ENCODE measurements around the gene SPPL2B. TPM values are rescaled to one million over a fixed set of nuclear protein-coding genes. Genes with fewer than 3 reads are reported as not detected.
"Not testable (repeated sequence)": the region's sequence is repeated elsewhere in the genome, so short reads cannot be mapped to it uniquely, and the experiment has no call there.

SPPL2B gene, protein sequence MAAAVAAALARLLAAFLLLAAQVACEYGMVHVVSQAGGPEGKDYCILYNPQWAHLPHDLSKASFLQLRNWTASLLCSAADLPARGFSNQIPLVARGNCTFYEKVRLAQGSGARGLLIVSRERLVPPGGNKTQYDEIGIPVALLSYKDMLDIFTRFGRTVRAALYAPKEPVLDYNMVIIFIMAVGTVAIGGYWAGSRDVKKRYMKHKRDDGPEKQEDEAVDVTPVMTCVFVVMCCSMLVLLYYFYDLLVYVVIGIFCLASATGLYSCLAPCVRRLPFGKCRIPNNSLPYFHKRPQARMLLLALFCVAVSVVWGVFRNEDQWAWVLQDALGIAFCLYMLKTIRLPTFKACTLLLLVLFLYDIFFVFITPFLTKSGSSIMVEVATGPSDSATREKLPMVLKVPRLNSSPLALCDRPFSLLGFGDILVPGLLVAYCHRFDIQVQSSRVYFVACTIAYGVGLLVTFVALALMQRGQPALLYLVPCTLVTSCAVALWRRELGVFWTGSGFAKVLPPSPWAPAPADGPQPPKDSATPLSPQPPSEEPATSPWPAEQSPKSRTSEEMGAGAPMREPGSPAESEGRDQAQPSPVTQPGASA
- total RNA-seq, result 10 to 100 TPM; 69.9 to 96.6 TPM

DNA sequence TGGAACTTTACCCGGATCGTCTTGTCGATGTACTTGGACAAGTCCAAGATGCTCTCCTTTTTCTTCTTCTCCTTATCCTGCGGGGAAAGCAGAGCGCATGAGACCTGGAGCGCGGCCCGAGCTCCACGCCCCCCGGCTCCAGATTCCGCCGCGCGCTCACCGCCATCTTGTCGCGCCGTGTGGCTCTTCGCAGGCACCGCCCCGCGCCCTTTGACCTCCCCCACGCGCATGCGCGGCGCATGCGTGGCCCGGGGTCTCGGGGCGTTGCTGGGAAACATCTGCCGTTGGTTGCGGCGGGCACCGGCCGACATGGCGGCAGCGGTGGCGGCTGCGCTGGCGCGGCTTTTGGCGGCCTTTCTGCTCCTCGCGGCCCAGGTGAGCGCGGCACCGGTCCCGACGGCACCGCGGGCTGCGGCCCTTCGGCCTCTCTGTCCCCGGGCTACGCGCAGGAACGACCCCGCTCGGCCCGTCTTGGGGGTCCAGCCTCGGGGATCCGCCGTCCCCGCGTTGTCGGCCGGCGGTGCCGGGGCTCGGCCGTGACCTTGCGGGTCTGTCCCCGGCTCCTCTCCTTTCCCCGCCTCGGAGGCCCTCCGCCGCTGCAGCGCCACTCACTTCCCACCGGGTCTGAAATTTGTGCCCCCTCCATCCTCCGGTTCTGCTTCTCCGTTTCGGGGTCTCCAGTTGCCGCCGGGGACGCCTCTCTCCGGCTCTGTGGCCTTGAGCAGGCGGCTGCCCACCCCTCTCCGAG is at the start of gene SPPL2B, which contains the start of gene LSM7:
Gene SPPL2B (plus strand): TSS at position 284 of the 748 bp plus-strand sequence. CDS start 26 bp downstream, at position 310.
Gene LSM7 (minus strand): TSS at position 186 of the 748 bp plus-strand sequence. CDS start 20 bp downstream, at position 166.
- POLR2A ChIA-PET, result no interaction called here
- H3K4me3 Mint-ChIP-seq, result peak within 1 kb of the TSS; percentile 99
- DNase-seq, result peak; percentile 92
- CTCF ChIA-PET, result interaction anchor here (0.7 to 1.2 kb wide), 2 partner anchors 89 to 173 kb away, joined by 3 read pairs; no protein-coding TSS in a partner anchor
- no peaks in the 10 kb centered on the region for H3K27me3 Mint-ChIP-seq
- peaks cover 24% of the 10 kb centered on the region for H3K36me3 Mint-ChIP-seq (ENCODE audit: low read depth)
- H3K4me1 Mint-ChIP-seq, result peaks cover 64% of the 10 kb centered on the region
- H3K9me3 Mint-ChIP-seq, result no peaks in the 10 kb centered on the region
- H3K27ac Mint-ChIP-seq, result peak within 1 kb of the TSS; percentile 99

DNA sequence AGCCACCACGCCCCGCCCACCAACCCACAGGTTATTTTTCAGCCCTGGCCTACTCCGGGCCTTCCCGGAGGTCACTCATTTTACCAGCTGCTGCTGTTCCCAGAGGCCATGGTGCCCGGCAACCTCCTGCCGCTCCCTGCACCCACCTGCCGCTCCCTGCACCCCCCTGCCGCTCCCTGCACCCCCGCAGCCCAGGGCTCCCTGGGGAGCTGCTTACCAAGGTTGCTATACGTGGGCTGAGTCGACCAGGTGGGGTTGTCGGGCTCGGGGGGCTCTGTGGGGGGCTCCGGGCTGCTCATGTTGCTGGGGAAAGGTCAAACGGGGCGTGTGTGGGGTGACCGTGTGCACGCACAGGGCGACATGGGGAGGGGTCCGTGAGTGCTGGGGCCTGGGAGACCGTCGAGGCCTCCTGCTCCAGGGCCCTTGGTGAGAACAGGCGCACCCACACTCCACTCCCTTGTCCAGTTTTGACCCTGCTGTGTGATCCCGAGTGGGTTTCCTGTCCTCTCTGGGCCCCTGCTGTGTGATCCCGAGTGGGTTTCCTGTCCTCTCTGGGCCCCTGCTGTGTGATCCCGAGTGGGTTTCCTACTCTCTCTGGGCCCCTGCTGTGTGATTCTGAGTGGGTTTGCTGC is 47.7 kb upstream of the SPPL2B start:
- H3K36me3 Mint-ChIP-seq (ENCODE audit: low read depth), result no peaks in the 10 kb centered on the region

DNA sequence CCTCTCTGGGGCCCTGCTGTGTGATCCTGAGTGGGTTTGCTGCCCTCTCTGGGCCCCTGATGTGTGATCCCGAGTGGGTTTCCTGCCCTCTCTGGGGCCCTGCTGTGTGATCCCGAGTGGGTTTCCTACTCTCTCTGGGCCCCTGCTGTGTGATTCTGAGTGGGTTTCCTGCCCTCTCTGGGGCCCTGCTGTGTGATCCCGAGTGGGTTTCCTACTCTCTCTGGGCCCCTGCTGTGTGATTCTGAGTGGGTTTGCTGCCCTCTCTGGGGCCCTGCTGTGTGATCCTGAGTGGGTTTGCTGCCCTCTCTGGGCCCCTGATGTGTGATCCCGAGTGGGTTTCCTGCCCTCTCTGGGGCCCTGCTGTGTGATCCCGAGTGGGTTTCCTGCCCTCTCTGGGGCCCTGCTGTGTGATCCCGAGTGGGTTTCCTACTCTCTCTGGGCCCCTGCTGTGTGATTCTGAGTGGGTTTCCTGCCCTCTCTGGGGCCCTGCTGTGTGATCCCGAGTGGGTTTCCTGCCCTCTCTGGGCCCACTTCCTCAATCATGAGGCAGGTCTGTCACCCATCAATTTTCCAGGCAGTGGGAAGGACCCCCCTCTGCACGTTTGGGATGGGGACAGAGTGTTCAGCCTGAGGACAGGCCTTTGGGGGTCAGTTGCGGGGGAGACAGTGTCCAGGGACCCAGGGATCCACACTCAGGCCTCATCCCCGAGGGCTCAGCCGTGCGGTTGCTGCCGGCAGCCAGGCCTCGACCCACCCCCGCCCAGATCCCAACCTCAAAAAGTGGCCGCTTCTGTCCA is 47.0 kb upstream of the SPPL2B start:
- H3K36me3 Mint-ChIP-seq (ENCODE audit: low read depth); H3K27me3 Mint-ChIP-seq; DNase-seq; CTCF ChIA-PET; POLR2A ChIA-PET; H3K9me3 Mint-ChIP-seq: not testable (repeated sequence)
- peak overlapping the region; percentile 75 for H3K27ac Mint-ChIP-seq
- peaks cover 16% of the 10 kb centered on the region for H3K4me1 Mint-ChIP-seq
- peak overlapping the region; percentile 32 for H3K4me3 Mint-ChIP-seq

More for the DNA sequence above, 47.7 kb upstream of the SPPL2B start:
- Mint-ChIP-seq H3K9me3 (no peaks in the 10 kb centered on the region), H3K27me3 (peaks cover 5% of the 10 kb centered on the region), H3K27ac (no peak overlapping the region), H3K4me3 (no peak overlapping the region), H3K4me1 (peaks cover 16% of the 10 kb centered on the region)
- DNase-seq, result no peak
- ChIA-PET POLR2A (no interaction called here), CTCF (no interaction called here)

DNA sequence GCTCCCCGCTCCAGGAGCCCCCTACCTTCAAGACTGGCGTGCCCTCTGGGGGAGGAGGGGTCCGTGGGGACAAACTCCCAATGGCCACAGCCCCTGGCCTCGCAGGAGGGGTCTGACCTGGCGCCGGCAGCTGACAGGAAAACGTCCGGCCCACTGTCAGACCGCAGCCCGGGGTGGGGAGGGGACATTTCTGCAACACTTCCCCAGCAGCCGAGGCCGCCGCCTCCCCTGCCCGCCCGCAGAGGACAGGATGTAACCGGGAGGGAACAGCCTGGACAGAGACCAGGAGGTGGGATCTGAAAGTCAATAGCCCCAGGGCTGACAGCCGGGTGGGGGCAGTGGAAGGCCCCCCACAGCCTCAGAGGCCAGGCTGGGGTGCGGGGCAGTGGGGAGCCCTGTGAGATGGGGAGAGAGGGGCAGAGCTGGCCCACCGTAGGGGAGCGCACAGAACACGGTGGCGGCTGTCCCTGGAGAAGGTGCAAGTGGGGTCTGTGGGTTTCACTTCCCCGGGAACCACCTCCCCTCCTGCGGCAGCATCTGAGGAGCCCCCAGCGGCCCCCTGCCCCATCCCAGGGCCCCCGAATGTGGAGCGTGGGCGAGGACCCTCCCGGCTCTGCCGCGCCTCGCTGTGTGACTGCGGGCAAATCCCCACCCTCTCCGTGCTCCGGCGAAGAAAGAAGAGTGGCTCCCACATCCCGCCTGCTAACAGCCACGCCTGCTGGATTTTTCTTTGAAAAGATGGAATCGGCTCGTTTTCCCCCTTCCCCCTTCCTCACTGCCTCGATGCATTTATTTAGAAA is 46.2 kb upstream of the SPPL2B start, which contains the start of gene PEAK3:
Gene PEAK3 (minus strand): TSS at position 114 of the 800 bp plus-strand sequence. CDS start 1,244 bp downstream, outside the sequence.
- peaks cover 5% of the 10 kb centered on the region for H3K27me3 Mint-ChIP-seq
- H3K4me1 Mint-ChIP-seq, result peaks cover 16% of the 10 kb centered on the region
- POLR2A ChIA-PET, result no interaction called here
- CTCF ChIA-PET, result interaction anchor here (1.1 to 1.4 kb wide), 2 partner anchors 9 to 262 kb away, joined by 4 to 5 read pairs; no protein-coding TSS in a partner anchor
- H3K9me3 Mint-ChIP-seq, result no peaks in the 10 kb centered on the region
- peak within 1 kb of the TSS; percentile 32 for H3K4me3 Mint-ChIP-seq
- DNase-seq, result peak; percentile 44
- H3K27ac Mint-ChIP-seq, result peak within 1 kb of the TSS; percentile 75
- no peaks in the 10 kb centered on the region for H3K36me3 Mint-ChIP-seq (ENCODE audit: low read depth)

DNA sequence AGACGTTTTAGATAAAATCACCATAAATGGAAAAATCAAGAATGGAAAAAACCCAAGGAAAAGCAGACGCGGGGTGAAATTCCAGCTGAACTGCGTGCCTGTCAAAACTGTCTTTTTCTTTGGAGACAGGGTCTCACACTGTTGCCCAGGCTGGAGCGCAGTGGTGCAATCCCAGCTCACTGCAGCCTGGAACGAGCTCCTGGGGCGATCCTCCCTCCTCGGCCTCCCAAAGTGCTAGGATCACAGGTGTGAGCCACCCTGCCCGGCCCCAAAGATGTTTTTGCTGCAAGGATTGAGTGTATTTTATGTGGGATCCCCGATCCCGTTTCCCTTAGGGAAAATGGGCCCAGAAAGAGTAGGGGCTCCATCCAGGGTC is 45.6 kb upstream of the SPPL2B start:
- DNase-seq, result no peak
- no peaks in the 10 kb centered on the region for H3K36me3 Mint-ChIP-seq (ENCODE audit: low read depth)
- peak overlapping the region; percentile 69 for H3K27ac Mint-ChIP-seq
- ChIA-PET CTCF (interaction anchor here (1.1 to 1.4 kb wide), 2 partner anchors 9 to 262 kb away, joined by 4 to 5 read pairs; no protein-coding TSS in a partner anchor), POLR2A (no interaction called here)
- H3K4me1 Mint-ChIP-seq, result peaks cover 16% of the 10 kb centered on the region
- no peaks in the 10 kb centered on the region for H3K9me3 Mint-ChIP-seq
- no peak overlapping the region for H3K4me3 Mint-ChIP-seq
- H3K27me3 Mint-ChIP-seq, result peaks cover 5% of the 10 kb centered on the region

DNA sequence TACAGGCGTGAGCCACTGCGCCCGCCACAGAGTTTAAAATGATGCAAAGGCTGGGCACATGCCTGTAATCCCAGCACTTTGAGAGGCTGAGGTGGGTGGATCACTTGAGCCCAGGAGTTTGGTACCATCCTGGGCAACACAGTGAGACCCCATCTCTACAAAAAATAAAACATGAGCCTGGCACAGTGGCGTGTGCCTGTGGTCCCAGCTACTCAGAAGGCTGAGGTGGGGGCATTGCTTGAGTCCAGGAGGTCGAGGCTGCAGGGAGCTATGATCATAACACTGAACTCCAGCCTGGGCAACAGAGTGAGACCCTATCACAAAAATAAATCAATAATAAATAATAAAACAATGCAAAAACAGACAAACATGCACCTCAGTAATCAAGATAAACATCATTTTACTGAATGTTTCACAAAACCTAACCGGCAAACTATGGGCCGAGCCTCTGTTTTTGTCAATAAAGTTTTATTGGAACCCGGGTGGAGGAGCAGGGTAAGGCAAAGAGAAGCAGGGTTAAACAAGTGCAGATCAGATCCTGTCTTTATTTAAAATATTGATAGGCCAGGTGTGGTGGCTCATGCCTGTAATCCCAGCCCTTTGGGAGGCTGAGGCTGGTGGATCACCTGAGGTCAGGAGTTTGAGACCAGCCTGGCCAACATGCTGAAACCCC is 44.5 kb upstream of the SPPL2B start:
- Mint-ChIP-seq H3K27ac (no peak overlapping the region), H3K9me3 (no peaks in the 10 kb centered on the region), H3K4me3 (no peak overlapping the region), H3K36me3 (ENCODE audit: low read depth) (no peaks in the 10 kb centered on the region), H3K27me3 (peaks cover 5% of the 10 kb centered on the region), H3K4me1 (peaks cover 24% of the 10 kb centered on the region)
- ChIA-PET POLR2A (no interaction called here), CTCF (interaction anchor here (0.6 to 1.7 kb wide), 3 partner anchors 10 to 681 kb away, joined by 4 to 5 read pairs (median 4); no protein-coding TSS in a partner anchor)
- DNase-seq, result no peak

DNA sequence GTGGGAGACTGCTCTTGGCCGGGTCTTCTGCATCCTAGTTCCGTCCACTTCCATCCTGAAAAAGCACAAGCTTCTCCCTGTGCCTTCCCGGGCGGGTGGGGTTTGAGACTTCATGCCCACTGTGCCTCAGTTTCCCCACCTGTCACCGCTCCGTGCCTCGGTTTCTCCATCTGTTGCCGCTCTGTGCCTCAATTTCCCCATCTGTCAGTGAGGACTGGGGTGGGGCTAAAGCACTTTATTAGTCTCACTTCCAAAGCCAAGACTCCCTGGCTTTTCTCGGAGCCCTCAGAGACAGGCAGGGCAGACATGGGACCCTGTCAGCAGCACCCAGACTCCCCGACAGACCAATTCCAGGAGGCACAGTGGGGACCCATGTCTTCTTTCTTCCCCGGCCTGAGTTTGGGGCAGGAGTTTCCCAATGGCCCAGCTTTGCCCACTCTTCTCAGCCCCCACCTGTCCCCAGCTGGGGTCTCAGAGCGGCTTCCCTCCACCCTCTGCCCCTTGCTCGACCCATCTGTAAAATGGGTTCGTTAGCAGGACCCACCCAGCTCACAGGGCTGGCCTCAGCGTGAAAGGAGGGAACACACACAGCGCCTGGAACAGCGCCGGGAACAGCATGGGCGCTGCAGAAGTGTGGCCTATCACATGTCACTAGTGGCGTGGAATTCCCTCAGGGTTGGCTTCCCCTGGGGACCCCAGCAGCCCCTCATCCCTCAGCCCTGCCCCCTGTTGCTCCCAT is 41.9 kb upstream of the SPPL2B start:
- peaks cover 5% of the 10 kb centered on the region for H3K27me3 Mint-ChIP-seq
- H3K4me3 Mint-ChIP-seq, result no peak overlapping the region
- ChIA-PET POLR2A (interaction anchor here (0.9 kb wide), 1 partner anchor 13 kb away, joined by 3 read pairs; no protein-coding TSS in a partner anchor), CTCF (interaction anchor here (0.6 to 5.7 kb wide), 3 partner anchors 10 to 104 kb away, joined by 3 to 49 read pairs (median 5); no protein-coding TSS in a partner anchor)
- peaks cover 6% of the 10 kb centered on the region for H3K36me3 Mint-ChIP-seq (ENCODE audit: low read depth)
- no peaks in the 10 kb centered on the region for H3K9me3 Mint-ChIP-seq
- DNase-seq, result no peak
- no peak overlapping the region for H3K27ac Mint-ChIP-seq
- peaks cover 38% of the 10 kb centered on the region for H3K4me1 Mint-ChIP-seq

DNA sequence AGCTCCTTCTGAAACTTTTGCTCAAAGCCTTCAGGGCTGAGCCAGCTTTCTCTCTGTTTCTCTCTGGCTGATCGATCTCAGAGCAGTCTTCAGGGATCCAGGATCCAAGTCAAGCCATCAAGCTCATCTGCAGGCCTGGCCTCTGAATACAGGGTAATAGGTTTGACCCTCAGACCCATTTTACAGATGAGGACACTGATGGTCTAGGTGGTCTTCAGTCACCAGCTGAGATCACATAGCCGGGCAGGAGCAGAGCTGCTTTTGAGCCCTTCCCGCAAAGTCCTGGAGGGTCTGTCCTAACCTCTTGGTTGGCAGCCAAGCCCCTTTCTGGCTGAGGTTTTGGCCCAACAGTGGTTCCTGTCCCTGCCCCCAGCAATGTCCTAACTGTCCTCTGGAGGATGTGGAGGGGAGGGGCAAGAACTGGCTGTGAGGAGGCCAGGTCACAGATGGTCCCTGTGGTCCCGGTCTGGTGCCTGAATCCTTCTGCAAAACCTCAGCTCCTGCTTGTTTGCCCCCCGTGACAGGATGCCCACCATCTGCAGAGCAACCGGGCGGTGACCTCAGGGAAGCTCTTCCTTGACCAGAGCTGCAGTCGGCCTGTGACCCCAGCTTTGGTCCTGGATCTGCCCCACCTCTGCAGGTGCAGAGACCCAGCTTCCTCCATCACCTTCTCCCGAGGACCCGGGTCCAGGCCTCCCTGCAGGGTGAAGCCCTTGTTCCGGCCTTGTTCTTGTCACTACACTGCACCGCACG is 40.7 kb upstream of the SPPL2B start:
- Mint-ChIP-seq H3K4me3 (no peak overlapping the region), H3K36me3 (ENCODE audit: low read depth) (peaks cover 10% of the 10 kb centered on the region), H3K27me3 (peaks cover 2% of the 10 kb centered on the region), H3K27ac (peak overlapping the region; percentile 98), H3K9me3 (no peaks in the 10 kb centered on the region), H3K4me1 (peaks cover 31% of the 10 kb centered on the region)
- ChIA-PET CTCF (interaction anchor here (0.9 to 5.7 kb wide), 4 partner anchors 8 to 44 kb away, joined by 3 to 49 read pairs (median 6); no protein-coding TSS in a partner anchor), POLR2A (interaction anchor here (0.9 kb wide), 1 partner anchor 14 kb away, joined by 3 read pairs; no protein-coding TSS in a partner anchor)
- no peak for DNase-seq

DNA sequence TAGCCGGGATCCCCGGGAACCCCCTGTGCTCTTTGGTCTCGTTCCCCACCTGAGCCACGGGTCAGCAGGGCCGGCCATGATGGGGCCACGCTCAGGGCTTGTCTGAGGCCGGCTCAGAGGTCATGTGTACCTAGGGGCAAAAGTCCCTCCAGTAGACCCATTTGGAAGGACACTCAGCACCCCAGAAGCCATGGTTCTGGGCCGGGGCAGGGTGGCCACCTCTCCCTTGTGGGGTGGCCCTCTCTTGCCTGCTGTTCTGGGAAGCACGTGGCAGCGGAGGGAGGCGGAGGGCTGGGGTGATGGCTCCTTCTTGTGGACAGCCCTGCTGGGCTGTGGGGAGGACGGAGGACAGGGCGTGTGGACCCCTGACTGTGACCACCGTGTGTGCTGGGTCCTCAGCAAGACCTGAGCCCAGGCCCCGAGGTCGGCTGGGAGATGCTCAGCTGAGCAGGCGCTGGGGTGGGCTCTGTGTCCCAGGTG is 40.1 kb upstream of the SPPL2B start:
- ChIA-PET POLR2A (interaction anchor here (0.6 to 1.2 kb wide), 2 partner anchors 14 to 100 kb away, joined by 3 read pairs; no protein-coding TSS in a partner anchor), CTCF (interaction anchor here (0.6 to 5.7 kb wide), 6 partner anchors 8 to 190 kb away, joined by 3 to 49 read pairs (median 4); no protein-coding TSS in a partner anchor)
- H3K9me3 Mint-ChIP-seq, result no peaks in the 10 kb centered on the region
- H3K27me3 Mint-ChIP-seq, result no peaks in the 10 kb centered on the region
- H3K4me1 Mint-ChIP-seq, result peaks cover 29% of the 10 kb centered on the region
- DNase-seq, result no peak
- H3K36me3 Mint-ChIP-seq (ENCODE audit: low read depth), result peaks cover 15% of the 10 kb centered on the region
- peak overlapping the region; percentile 84 for H3K4me3 Mint-ChIP-seq
- peak overlapping the region; percentile 98 for H3K27ac Mint-ChIP-seq
